Hypothalamus (tissue), 51 donors: ENCODE results near the gene GPR153.

Experiments used
- DNase-seq, 51 donors: peaks; one replicate each; lab custom pipeline; 2025; lab: John Stamatoyannopoulos, UW

Gene GPR153

DNA sequence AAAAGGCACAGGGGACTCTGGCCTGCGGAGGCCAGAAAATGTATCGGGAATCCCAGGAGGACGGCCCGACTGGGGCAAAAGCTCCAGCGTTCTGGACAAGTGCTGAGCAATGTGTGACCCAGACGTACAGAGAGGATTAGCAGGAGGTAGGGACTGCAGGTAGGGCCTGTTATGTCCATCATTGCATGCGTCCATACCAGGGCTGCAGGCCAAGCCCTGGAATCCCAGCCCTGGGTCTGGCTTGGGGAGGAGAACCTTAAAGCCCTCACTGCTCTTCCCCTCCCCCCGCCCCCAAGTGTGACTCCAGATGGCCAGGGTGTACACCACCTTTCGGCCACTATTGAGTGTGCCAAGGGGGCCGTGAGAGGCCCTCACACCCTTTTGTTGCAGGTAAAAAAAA is 53.0 kb downstream of the GPR153 start:
- DNase-seq: no peak

DNA sequence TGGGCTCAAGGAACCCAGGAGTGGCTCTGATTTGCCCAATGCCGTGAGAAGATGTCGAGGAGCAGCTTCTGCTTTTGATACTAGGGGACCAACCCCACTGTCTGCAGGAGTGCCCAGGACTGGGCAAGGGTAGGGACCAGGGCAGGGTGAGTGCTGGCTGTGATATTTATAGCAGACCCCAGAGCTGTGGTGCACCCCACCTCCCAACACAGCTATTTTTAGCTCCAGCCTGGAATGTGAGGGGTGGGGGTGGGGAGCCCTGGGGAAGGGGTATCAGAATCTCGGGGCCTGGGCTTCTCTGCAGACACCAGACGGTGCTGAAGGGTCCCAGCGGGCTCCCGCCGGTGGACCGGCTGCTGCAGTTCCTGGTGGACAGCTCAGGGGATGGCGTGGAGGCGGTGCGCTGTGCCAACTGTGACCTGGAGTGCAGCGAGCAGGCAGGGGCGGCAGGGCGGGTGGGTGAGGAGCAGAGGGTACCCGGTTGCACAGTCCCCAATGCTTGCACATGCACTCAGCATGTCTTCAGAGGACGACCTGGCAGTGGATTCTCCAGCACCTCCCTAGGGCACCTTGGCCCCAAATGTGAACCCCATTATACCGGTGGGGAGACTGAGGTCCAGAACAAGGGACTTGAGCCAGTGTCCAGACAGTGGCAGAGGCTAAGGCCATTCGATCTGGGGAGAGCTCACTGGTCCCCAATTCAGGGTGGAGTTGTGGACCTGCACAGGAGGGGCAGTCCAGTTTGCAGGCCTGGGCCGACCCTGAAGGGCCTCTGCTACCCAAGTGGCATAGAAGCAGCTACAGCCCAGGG is 53.6 kb downstream of the GPR153 start:
- DNase-seq: no peak

DNA sequence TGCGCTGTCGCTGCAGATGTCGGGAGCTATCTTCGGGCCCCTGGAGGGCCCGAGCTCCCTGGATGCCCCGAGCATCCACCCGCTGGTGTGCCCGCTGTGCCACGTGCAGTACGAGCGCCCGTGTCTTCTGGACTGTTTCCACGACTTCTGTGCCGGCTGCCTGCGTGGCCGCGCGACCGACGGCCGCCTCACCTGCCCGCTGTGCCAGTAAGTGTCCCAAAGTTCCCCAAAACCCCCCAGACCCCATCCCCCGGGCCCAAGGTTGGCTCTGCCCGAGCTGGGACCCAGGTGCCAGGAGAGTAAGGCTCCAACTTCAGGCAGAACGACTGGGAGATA is 54.4 kb downstream of the GPR153 start:
- no peak for DNase-seq

DNA sequence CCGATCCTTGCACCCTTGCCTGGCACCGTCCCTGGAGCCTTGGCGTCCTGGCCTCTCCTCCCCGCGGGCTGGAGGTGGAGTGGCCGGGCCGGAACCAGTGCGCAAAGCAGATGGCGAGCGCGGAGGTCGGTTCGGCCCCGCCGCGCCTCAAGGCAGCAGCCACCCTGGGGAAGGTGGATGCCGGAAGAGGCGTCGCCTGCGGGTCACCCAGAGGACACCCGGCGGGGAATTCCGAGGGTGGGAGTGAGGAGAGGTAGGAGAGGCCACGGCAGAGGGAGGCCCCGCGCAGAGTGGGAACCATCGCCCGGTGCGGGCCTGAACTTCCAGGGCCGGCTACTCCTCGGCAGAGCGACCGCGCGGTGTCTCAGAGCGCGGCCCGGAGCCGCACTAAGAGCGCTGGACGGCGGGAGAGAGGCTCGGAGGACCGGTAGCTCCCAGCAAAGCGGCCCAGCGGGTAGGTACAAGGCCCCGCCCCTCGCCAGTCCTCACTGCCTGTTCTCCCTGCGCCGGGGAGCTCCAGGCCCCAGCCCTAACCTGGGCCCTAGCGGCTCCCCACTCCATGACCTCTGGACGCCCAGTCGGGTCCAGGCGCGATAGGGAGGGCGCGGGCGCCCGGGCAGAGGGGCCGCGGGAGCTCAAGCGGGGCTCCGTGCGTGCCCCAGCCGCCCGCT is 54.9 kb downstream of the GPR153 start, which contains the start of gene RNF207:
Gene RNF207, plus strand, starts transcription at position 271 of the 671 bp plus-strand sequence. CDS start 417 bp downstream, outside the sequence.
- no peak for DNase-seq

DNA sequence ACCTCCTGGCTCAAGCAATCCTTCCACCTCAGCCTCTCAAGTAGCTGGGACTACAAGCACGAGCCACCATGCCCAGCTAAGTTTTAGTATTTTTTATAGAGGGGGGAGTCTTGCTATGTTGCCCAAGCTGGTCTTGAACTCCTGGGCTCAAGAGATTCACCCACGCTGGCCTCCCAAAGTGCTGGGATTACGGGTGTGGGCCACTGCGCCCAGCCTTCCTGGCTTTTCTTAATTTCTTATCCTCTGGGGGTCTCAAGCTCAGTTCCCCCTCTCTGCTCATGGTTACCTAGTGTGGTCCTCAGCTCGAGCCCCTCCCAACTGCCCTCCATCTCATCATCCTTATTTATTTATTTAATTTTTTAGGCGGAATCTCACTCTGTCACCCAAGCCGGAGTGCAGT is 58.6 kb downstream of the GPR153 start:
- no peak for DNase-seq

DNA sequence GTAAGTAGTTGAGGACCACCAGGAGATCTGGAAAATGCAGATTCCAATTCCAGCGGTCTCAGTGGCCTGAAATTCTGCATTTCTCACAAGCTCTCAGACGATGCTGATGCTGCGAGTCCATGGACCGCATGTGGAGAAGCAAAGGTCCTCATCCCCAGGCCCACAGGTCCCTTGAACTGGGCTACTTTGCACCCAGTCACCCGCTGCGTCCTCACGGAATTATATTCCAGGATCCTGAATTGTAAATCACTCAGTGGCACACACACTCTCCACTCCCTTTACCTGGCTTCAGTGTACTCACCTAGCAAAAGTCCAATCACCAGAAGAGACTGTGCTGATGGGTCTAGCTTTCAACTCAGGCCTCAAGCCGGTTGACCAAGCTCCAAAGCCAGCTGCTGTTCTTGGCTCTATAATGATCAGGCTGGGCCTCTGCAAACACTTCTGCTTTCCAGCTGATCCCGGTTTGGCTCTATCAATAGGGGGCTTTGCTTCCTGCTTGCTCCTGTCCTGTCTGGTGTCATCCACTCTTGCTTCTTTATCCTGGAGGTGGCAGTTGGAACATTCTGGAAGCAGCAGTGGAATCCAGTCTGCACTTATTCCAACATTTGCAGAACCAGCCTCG is 60.6 kb downstream of the GPR153 start:
- no peak for DNase-seq

DNA sequence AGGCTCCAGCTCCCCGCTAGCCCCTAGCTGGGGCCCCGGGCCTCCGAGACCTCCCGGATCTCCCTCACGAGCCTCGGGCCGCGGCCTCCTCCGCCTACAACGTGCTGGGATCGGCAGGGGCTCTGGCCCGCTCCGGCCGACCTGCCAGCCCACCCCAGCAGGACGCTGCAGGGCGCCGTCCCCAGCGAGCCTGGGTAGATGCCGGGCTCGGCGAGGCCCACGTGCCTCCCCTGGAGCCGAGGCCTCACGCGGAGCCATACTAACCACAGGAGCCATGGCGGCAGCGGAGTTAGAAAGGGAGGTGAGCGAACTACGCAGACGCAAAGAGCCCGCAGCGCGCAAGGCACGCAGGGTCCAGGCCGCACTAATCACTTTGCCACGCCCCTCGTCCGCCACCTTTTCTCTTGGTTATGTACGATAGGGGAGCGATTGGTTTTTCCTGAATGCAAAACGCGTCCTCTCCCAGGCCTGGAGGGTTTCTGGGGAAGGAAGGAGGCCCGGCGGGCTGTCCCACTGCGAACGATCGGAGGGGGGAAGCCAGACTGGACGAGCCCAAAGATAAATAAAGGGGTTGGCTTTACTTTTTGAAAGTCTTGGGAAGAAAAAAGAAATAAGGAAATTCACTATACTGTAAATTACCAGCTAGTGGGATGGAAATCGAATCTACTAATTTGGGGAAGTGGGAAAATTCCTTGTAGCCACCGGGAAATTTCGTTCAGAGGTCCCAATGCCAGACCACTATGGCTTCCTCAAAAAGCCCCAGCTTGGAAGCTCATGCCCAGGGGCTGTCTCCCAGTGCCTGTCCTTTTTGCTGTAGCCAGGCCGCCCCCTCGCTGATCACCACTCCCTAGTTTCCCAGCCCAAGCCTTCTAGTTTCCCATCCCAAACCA is 61.4 kb downstream of the GPR153 start, which contains the start of gene RPL22:
Gene RPL22, minus strand, starts transcription at position 298 of the 890 bp plus-strand sequence. Its CDS starts 22 bp downstream, at position 276.
- DNase-seq: peak; percentile 77 to 99 (median 95)

DNA sequence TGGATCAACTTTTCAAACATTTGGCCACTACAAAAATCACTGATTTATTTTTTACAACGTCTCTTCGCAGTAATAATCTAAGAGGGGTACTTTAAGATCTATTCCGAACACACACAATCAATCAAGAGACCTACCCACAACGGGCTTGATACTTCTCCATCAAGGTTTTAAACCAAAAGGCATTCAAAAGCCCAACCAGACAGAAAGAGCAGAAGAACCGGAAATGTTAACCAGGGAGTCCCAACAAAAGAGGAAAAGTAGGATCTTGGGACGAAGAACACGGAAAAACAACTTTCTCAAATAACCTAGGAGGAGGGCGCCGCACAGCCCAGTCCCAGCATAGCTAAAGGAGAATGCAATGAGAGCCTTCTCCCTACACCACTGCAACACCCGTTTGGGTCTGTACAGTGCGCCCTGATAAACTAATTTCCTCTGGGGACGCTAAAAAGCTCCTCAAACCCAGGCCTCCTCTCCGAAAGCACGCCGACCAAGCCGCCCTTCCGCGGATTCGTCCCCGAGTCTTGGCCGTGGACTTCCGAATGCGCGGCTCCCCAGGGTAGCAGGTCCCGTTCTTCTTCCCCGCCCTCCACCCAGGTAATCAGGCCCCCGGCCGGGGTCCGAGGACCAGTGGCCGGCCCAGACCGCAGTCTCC is 62.1 kb downstream of the GPR153 start:
- DNase-seq: peak in 1 of 51 donors; percentile 35

DNA sequence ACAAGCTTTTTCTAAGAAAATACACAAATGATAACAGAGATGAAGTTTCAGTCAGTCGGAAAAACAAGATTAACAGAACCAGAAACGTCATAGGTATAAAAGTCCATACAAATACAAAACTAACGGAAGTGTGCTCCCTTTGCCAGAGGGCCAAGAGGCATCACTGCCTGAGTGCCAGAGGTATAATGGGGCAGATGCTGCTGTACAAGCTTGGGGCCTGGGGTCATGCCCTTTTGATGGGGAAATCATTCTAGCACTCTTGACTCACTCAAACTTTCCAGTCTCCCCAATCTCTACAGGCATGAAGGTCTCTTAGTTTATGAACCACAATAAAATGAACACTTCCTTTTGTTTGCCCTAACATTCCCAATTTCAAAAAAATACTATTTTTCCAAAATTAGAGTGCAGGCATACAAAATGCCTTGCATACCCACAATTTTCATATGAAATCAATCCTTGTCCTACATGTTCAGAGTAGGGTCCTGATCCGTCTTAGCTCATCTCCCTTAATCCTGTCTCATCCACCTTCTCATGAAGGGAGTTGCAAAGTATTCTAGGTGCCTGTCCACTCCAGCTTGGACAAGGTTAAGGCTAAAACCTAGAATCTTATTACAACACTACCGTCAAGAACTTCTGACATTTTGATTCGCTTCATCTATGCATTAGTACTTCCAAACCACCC is 63.0 kb downstream of the GPR153 start:
- DNase-seq: no peak
